Measurements from ENCODE around the gene COL9A2.

- TF ChIP-seq EZH2 (IDR thresholded peaks at IDR 0.05) (no peak), FOXP2 (optimal IDR thresholded peaks at IDR 0.05; ENCODE audit: control extremely low read depth, extremely low read length, insufficient read depth) (no peak)
Measured at GRCh38 chr1:40341491-40342380, 24.6 kb upstream of the COL9A2 start.
